Right atrium auricular region (tissue), 2 donors: ENCODE results near the gene SPINT4. TPM values are rescaled to one million over a fixed set of nuclear protein-coding genes. Genes with fewer than 3 reads are reported as not detected.
"Not testable (repeated sequence)": the region's sequence is repeated elsewhere in the genome, so short reads cannot be mapped to it uniquely, and the experiment has no call there.

Source experiments
- DNase-seq: peaks from one replicate; pipeline ENCODE4 v3.0.0-alpha.2; 2019; ENCODE audit warnings: low spot score
- H3K27ac ChIP-seq, 2 donors: fragments of 200-600 bp; sonication (generic); 1 replicate in 1 of 2; 2 replicates in 1 of 2; pipeline ENCODE4 v1.5.1; 2016 to 2019
- H3K27me3 ChIP-seq, 2 donors: fragments of 200-600 bp; sonication (generic); one replicate each; pipeline versions ENCODE4 v1.5.1 to v1.6.0; 2017 to 2019
- H3K36me3 ChIP-seq: fragments of 200-600 bp; sonication (generic); one replicate; pipeline ENCODE4 v1.5.1; 2016
- H3K4me1 ChIP-seq, 2 donors: fragments of 200-600 bp; sonication (generic); one replicate each; pipeline versions ENCODE4 v1.5.1 to v1.6.0; 2017 to 2019
- H3K4me3 ChIP-seq, 2 donors: fragments of 200-600 bp; sonication (generic); 1 replicate in 1 of 2; 2 replicates in 1 of 2; pipeline ENCODE4 v1.5.1; 2017 to 2019; ENCODE audit warnings: mild to moderate bottlenecking in 1 of 2, moderate library complexity in 1 of 2
- H3K9me3 ChIP-seq, 2 donors: fragments of 200-600 bp; sonication (generic); one replicate each; pipeline ENCODE4 v1.5.1; 2019
- total RNA-seq, 2 donors: library from RNA; depleted of rRNA; stranded (reverse); fragments of >200 nt; gene quantifications; one replicate each; pipeline ENCODE4 v1.1.0, GENCODE V29; 2016
- TF ChIP-seq, protein P1 (sequence below), 2 donors: fragments of 200-600 bp; sonication (generic); IDR thresholded peaks; one replicate each; pipeline ENCODE4 v1.5.1; 2019; ENCODE audit warnings: antibody characterized with exemption in 2 of 2

The SPINT4 gene
- not detected for total RNA-seq

DNA sequence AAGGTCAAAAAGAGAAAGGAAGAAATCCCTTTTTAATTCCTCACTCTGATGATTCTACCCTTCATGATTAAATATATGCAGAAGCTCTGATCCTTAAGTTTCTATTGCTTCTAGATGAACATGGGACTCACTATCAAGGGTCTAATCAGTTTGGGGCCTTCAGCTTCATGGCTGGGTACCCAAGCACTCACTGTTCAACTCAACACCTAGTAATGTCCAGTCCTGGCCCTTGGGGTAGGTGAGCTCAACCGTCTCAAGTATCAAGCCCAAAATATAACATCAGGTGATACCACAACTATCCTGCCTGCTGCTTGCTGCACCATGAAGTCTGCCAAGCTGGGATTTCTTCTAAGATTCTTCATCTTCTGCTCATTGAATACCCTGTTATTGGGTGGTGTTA, at the start of gene SPINT4:
Gene SPINT4, plus strand, starts transcription at position 301 of the 400 bp plus-strand sequence. Its CDS starts 21 bp downstream, at position 322.
- H3K27ac ChIP-seq = no peak within 1 kb of the TSS
- H3K4me3 ChIP-seq = no peak within 1 kb of the TSS
- no peaks in the 10 kb centered on the region for H3K27me3 ChIP-seq
- H3K9me3 ChIP-seq = no peaks in the 10 kb centered on the region
- no peaks in the 10 kb centered on the region for H3K36me3 ChIP-seq
- H3K4me1 ChIP-seq = no peaks in the 10 kb centered on the region
- no peak for DNase-seq
- TF ChIP-seq, protein P1, sequence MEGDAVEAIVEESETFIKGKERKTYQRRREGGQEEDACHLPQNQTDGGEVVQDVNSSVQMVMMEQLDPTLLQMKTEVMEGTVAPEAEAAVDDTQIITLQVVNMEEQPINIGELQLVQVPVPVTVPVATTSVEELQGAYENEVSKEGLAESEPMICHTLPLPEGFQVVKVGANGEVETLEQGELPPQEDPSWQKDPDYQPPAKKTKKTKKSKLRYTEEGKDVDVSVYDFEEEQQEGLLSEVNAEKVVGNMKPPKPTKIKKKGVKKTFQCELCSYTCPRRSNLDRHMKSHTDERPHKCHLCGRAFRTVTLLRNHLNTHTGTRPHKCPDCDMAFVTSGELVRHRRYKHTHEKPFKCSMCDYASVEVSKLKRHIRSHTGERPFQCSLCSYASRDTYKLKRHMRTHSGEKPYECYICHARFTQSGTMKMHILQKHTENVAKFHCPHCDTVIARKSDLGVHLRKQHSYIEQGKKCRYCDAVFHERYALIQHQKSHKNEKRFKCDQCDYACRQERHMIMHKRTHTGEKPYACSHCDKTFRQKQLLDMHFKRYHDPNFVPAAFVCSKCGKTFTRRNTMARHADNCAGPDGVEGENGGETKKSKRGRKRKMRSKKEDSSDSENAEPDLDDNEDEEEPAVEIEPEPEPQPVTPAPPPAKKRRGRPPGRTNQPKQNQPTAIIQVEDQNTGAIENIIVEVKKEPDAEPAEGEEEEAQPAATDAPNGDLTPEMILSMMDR (IDR thresholded peaks at IDR 0.05) = no peak

DNA sequence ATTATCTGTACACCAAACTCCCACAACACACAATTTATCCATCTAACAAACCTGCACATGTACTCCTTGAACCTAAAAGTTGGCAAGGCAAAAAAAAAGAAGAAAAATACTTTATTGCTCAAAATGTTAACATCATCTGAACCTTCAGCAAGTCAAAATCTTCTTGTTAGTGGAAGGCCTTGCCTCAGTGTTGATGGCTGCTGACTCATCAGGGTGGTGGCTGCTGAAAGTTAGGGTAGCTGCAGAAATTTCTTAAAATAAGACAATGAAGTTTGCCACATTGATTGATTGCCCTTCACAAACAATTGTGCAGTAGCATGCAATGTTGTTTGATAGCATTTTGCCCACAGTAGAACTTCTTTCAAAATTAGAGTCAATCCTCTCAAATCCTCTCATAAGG, 49.4 kb upstream of the SPINT4 start:
- Histone ChIP-seq H3K4me3 (no peak overlapping the region), H3K36me3 (no peaks in the 10 kb centered on the region), H3K27me3 (no peaks in the 10 kb centered on the region), H3K27ac (no peak overlapping the region), H3K9me3 (peaks cover 0 to 18% of the 10 kb centered on the region in 2 donors), H3K4me1 (no peaks in the 10 kb centered on the region)
- TF ChIP-seq, protein P1 (IDR thresholded peaks at IDR 0.05) = no peak
- no peak for DNase-seq

DNA sequence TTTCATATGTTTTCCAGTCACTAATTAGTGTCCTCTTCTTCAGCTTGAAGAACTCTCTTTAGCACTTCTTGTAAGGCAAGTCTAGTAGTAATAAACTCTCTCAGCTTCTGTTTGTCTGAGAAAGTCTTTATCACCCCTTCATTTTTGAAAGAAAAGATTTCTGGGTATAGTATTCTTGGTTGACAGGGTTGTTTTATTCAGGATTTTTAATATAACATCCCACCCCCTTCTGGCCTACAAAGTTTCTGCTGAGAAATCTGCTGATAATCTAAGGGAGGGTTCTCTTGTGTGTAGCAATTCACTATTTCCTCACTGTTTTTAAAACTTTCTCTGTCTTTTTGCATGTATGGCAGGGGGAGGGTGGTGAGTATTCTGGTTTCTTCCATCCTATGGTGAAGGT, 42.5 kb upstream of the SPINT4 start:
- H3K4me1 ChIP-seq = no peaks in the 10 kb centered on the region
- H3K9me3 ChIP-seq = peaks cover 9 to 37% of the 10 kb centered on the region in 2 donors
- no peaks in the 10 kb centered on the region for H3K36me3 ChIP-seq
- H3K27ac ChIP-seq = no peak overlapping the region
- DNase-seq = no peak
- no peak overlapping the region for H3K4me3 ChIP-seq
- TF ChIP-seq, protein P1 (IDR thresholded peaks at IDR 0.05) = no peak
- no peaks in the 10 kb centered on the region for H3K27me3 ChIP-seq

DNA sequence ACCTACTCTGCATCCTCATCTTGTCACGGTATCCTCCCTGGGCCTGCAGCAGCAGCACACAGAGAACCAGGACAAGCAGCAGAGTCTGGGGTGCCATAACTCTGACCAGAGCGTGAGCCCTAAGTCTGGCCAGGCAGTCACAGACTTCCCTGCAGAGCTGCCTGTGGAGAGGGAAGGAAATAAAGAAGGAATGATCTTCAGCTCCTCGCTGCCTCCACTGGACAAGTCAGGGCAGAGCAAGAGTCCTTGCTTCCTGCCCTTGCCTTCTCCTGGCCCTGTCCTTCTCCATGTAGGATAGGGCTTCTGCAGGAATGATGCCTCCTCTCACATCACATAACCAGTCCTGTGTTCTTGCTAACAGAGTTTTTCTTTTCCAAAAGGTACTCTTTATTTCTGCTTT, 36.3 kb upstream of the SPINT4 start:
- Histone ChIP-seq H3K27ac (no peak overlapping the region), H3K9me3 (peaks cover 0 to under 1% of the 10 kb centered on the region in 2 donors), H3K4me3 (no peak overlapping the region), H3K4me1 (no peaks in the 10 kb centered on the region), H3K27me3 (no peaks in the 10 kb centered on the region), H3K36me3 (no peaks in the 10 kb centered on the region)
- TF ChIP-seq, protein P1 (IDR thresholded peaks at IDR 0.05) = no peak
- DNase-seq = no peak

DNA sequence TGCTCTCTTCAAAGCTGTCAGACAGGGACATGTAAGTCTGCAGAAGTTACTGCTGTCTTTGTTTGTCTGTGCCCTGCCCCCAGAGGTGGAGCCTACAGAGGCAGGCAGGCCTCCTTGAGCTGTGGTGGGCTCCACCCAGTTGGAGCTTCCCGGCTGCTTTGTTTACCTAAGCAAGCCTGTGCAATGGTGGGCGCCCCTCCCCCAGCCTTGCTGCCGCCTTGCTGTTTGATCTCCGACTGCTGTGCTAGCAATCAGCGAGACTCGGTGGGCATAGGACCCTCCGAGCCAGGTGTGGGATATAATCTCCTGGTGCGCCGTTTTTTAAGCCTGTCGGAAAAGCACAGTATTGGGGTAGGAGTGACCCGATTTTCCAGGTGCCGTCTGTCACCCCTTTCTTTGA, 28.8 kb upstream of the SPINT4 start:
- not testable (repeated sequence) for H3K4me3 ChIP-seq, DNase-seq, H3K27ac ChIP-seq, H3K9me3 ChIP-seq, H3K4me1 ChIP-seq, H3K36me3 ChIP-seq, H3K27me3 ChIP-seq

DNA sequence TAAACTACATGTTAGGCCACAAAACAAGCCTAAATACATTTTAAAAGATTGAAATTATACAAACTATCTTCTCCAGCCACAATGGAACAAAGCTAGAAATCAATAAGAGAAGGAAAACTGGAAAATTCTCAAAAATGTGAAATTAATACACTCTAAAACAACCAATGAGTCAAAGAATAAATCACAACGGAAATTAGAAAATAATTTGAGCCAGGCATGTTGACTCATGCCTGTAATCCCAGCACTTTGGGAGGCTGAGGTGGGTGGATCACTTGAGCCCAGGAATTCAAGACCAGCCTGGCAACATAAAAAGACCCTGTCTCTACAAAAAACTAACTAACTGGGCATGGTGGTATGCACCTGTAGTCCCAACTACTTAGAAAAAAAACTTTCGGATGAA, 26.7 kb upstream of the SPINT4 start:
- Histone ChIP-seq H3K36me3 (no peaks in the 10 kb centered on the region), H3K27ac (no peak overlapping the region), H3K9me3 (no peaks in the 10 kb centered on the region), H3K27me3 (no peaks in the 10 kb centered on the region), H3K4me3 (no peak overlapping the region), H3K4me1 (no peaks in the 10 kb centered on the region)
- DNase-seq = no peak
- TF ChIP-seq, protein P1 (IDR thresholded peaks at IDR 0.05) = no peak
